Measurements from ENCODE around the gene UBR2. TPM values are rescaled to one million over a fixed set of nuclear protein-coding genes. Genes with fewer than 3 reads are reported as not detected.

The UBR2 gene
- total and polyA plus RNA-seq, 7 donors: 9.4 to 40.2 (median 33.6) TPM

- H3K4me3 ChIP-seq: peak overlapping the region; percentile 60
- WGBS, 3 donors: 25 to 31% (median 29%) methylated on average over 24 of the region's 24 CpGs
Observed at GRCh38 chr6:42704251-42704936, 140.6 kb downstream of the UBR2 start.

GRCh38 chr6:42704937-42705374 lies 141.1 kb downstream of the UBR2 start:
- no peak for DNase-seq
- peak overlapping the region; percentile 60 for H3K4me3 ChIP-seq
- 86 to 91% (median 91%) methylated on average over 4 of the region's 4 CpGs for WGBS, 3 donors
- no peaks in the 10 kb centered on the region for H3K27me3 ChIP-seq (ENCODE audit: insufficient read depth in 3 of 3, low read length in 2 of 3)
- H3K27ac ChIP-seq: peak overlapping the region; percentile 80
- no peak for TF ChIP-seq CTCF (IDR thresholded peaks at IDR 0.05)
- intact Hi-C loops (cut with DNase I): no loop called here
- peaks cover 7% of the 10 kb centered on the region for H3K4me1 ChIP-seq
- ATAC-seq: peak in 2 of 4 donors; percentile 4 to 11
- H3K9me3 ChIP-seq: no peaks in the 10 kb centered on the region
- H3K36me3 ChIP-seq (ENCODE audit: insufficient read depth in 1 of 2, low read depth in 1 of 2): peaks cover 0 to 6% of the 10 kb centered on the region in 2 donors

More at GRCh38 chr6:42704251-42704936, 140.6 kb downstream of the UBR2 start:
- Histone ChIP-seq H3K27me3 (ENCODE audit: insufficient read depth in 3 of 3, low read length in 2 of 3) (no peaks in the 10 kb centered on the region), H3K4me1 (peaks cover 7% of the 10 kb centered on the region), H3K27ac (peak overlapping the region; percentile 80), H3K36me3 (ENCODE audit: insufficient read depth in 1 of 2, low read depth in 1 of 2) (peaks cover 0 to 6% of the 10 kb centered on the region in 2 donors), H3K9me3 (no peaks in the 10 kb centered on the region)
- peak; percentile 73 to 89 for DNase-seq
- intact Hi-C loops (cut with DNase I): no loop called here
- peak; percentile 90 to 95 (median 95) for ATAC-seq
- no peak for TF ChIP-seq CTCF (IDR thresholded peaks at IDR 0.05)

GRCh38 chr6:42707595-42707994 lies 143.8 kb downstream of the UBR2 start:
- peaks cover 8% of the 10 kb centered on the region for H3K9me3 ChIP-seq
- no peaks in the 10 kb centered on the region for H3K27me3 ChIP-seq (ENCODE audit: insufficient read depth in 3 of 3, low read length in 2 of 3)
- H3K4me3 ChIP-seq: no peak overlapping the region
- TF ChIP-seq CTCF (IDR thresholded peaks at IDR 0.05): no peak
- H3K4me1 ChIP-seq: peaks cover 7% of the 10 kb centered on the region
- intact Hi-C loops (cut with DNase I): no loop called here
- WGBS, 3 donors: 86 to 91% (median 89%) methylated on average over 7 of the region's 7 CpGs
- H3K36me3 ChIP-seq (ENCODE audit: insufficient read depth in 1 of 2, low read depth in 1 of 2): no peaks in the 10 kb centered on the region
- no peak overlapping the region for H3K27ac ChIP-seq
- ATAC-seq (no peak), DNase-seq (no peak)

GRCh38 chr6:42708096-42708495 lies 144.3 kb downstream of the UBR2 start:
- 87 to 91% (median 88%) methylated on average over 11 of the region's 11 CpGs for WGBS, 3 donors
- H3K36me3 ChIP-seq (ENCODE audit: insufficient read depth in 1 of 2, low read depth in 1 of 2): no peaks in the 10 kb centered on the region
- no peak for ATAC-seq

More at GRCh38 chr6:42708096-42708495, 144.3 kb downstream of the UBR2 start:
- intact Hi-C loops (cut with DNase I): no loop called here
- DNase-seq: no peak
- Histone ChIP-seq H3K4me1 (peaks cover 7% of the 10 kb centered on the region), H3K27me3 (ENCODE audit: insufficient read depth in 3 of 3, low read length in 2 of 3) (no peaks in the 10 kb centered on the region), H3K4me3 (no peak overlapping the region), H3K9me3 (peaks cover 8% of the 10 kb centered on the region), H3K27ac (no peak overlapping the region)
- no peak for TF ChIP-seq CTCF (IDR thresholded peaks at IDR 0.05)
